ENCODE results near the gene ANKRD44. TPM values are rescaled to one million over a fixed set of nuclear protein-coding genes. Genes with fewer than 3 reads are reported as not detected.

ANKRD44 gene
- total and polyA plus RNA-seq, 8 donors, result 23.2 to 52.6 (median 29.8) TPM

DNA sequence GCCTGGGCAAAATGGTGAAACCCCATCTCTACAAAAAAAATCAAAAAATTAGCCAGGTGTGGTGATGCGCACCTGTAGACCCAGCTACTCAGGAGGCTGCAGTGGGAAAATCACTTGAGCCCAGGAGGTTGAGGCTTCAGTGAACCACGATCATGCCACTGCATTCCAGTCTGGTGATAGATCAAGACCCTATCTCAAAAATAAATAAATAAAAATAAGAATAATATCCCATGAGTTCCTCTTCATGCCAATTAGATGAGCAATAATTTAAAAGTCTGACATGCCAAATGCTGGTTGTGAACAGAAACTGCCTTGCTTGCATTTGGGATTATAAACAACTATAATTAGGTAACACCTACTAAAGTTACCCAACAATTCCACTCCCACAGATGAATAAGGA lies 22.1 kb upstream of the ANKRD44 start:
- no peaks in the 10 kb centered on the region for H3K27me3 ChIP-seq
- no peaks in the 10 kb centered on the region for H3K4me1 ChIP-seq
- DNase-seq (no peak), ATAC-seq (no peak)
- TF ChIP-seq, protein P1, sequence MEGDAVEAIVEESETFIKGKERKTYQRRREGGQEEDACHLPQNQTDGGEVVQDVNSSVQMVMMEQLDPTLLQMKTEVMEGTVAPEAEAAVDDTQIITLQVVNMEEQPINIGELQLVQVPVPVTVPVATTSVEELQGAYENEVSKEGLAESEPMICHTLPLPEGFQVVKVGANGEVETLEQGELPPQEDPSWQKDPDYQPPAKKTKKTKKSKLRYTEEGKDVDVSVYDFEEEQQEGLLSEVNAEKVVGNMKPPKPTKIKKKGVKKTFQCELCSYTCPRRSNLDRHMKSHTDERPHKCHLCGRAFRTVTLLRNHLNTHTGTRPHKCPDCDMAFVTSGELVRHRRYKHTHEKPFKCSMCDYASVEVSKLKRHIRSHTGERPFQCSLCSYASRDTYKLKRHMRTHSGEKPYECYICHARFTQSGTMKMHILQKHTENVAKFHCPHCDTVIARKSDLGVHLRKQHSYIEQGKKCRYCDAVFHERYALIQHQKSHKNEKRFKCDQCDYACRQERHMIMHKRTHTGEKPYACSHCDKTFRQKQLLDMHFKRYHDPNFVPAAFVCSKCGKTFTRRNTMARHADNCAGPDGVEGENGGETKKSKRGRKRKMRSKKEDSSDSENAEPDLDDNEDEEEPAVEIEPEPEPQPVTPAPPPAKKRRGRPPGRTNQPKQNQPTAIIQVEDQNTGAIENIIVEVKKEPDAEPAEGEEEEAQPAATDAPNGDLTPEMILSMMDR (IDR thresholded peaks at IDR 0.05), result no peak
- intact Hi-C loops (cut with DNase I), result no loop called here
- H3K36me3 ChIP-seq, result no peaks in the 10 kb centered on the region
- H3K4me3 ChIP-seq, result no peak overlapping the region
- H3K9me3 ChIP-seq, result no peaks in the 10 kb centered on the region
- no peak overlapping the region for H3K27ac ChIP-seq

- no peaks in the 10 kb centered on the region for H3K36me3 ChIP-seq
Observed at GRCh38 chr2:197328461-197328860, 17.9 kb upstream of the ANKRD44 start.

DNA sequence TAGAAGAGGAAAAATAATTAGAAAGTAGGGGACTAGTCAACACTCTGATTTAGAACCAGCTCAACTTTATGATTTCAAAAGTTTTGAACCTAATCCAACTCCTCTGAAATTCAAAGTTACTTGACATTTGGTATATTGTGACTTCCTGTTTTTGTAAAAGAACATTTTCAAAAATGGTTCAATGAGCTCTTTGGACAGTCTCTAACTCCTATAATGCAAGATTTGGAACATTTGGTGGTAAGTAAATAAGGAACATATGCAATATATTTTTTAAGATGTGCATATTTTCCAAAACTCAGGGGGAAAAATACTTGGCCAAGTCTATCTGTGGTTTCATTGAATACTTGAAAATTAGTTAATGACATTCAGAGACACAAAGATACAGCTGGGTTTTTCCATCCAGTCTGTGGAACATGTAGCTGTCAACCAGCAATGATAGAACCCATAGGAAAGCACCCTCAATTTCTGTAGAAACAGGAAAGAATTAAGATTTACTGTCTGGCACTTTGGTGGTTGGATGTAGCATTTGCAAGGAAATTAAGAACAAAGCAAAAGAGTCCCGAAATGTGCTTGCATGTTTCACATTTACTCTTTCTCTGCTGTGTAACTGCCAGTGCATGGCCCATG lies 17.0 kb upstream of the ANKRD44 start:
- DNase-seq (no peak), ATAC-seq (no peak)
- Histone ChIP-seq H3K4me3 (no peak overlapping the region), H3K27me3 (no peaks in the 10 kb centered on the region), H3K9me3 (no peaks in the 10 kb centered on the region), H3K27ac (no peak overlapping the region), H3K36me3 (no peaks in the 10 kb centered on the region), H3K4me1 (no peaks in the 10 kb centered on the region)
- intact Hi-C loops (cut with DNase I), result no loop called here
- TF ChIP-seq, protein P1 (IDR thresholded peaks at IDR 0.05), result no peak

More at GRCh38 chr2:197328461-197328860, 17.9 kb upstream of the ANKRD44 start:
- intact Hi-C loops (cut with DNase I), result no loop called here
- DNase-seq, result no peak
- no peak for ATAC-seq
- Histone ChIP-seq H3K4me1 (no peaks in the 10 kb centered on the region), H3K4me3 (no peak overlapping the region), H3K27ac (no peak overlapping the region), H3K9me3 (no peaks in the 10 kb centered on the region), H3K27me3 (no peaks in the 10 kb centered on the region)
- TF ChIP-seq, protein P1 (IDR thresholded peaks at IDR 0.05), result no peak

GRCh38 chr2:197327073-197327471 lies 16.5 kb upstream of the ANKRD44 start:
- intact Hi-C loops (cut with DNase I), result no loop called here
- no peaks in the 10 kb centered on the region for H3K36me3 ChIP-seq
- ATAC-seq (no peak), DNase-seq (no peak)
- no peaks in the 10 kb centered on the region for H3K9me3 ChIP-seq
- H3K4me1 ChIP-seq, result no peaks in the 10 kb centered on the region
- no peak overlapping the region for H3K4me3 ChIP-seq
- TF ChIP-seq, protein P1 (IDR thresholded peaks at IDR 0.05), result no peak
- no peak overlapping the region for H3K27ac ChIP-seq
- no peaks in the 10 kb centered on the region for H3K27me3 ChIP-seq

DNA sequence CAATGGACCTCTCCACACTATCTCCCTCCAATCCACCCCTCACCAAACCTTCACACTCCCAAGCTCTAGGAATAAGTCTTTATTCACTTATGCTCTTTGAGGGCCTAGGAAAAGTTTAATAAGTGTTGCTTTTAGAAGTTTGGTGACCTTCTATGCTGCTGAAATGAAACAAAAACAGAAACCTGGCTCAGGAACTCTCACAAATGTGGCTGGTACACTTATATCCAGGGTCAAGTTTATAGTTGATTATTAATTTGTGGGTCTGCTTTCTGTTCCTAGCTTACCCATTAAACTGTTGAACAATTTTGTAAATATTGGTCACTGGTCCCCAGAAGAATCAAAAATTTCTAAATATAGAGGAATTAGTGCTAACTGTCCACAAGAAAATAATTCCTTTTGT lies 14.2 kb upstream of the ANKRD44 start:
- ATAC-seq, result no peak
- Histone ChIP-seq H3K4me1 (no peaks in the 10 kb centered on the region), H3K27ac (no peak overlapping the region), H3K9me3 (no peaks in the 10 kb centered on the region), H3K36me3 (no peaks in the 10 kb centered on the region), H3K4me3 (no peak overlapping the region), H3K27me3 (no peaks in the 10 kb centered on the region)
- DNase-seq, result no peak
- intact Hi-C loops (cut with DNase I), result no loop called here
- TF ChIP-seq, protein P1 (IDR thresholded peaks at IDR 0.05), result no peak

Data from left lung (tissue), 10 donors.